ENCODE data around the gene CHP2.

DNA sequence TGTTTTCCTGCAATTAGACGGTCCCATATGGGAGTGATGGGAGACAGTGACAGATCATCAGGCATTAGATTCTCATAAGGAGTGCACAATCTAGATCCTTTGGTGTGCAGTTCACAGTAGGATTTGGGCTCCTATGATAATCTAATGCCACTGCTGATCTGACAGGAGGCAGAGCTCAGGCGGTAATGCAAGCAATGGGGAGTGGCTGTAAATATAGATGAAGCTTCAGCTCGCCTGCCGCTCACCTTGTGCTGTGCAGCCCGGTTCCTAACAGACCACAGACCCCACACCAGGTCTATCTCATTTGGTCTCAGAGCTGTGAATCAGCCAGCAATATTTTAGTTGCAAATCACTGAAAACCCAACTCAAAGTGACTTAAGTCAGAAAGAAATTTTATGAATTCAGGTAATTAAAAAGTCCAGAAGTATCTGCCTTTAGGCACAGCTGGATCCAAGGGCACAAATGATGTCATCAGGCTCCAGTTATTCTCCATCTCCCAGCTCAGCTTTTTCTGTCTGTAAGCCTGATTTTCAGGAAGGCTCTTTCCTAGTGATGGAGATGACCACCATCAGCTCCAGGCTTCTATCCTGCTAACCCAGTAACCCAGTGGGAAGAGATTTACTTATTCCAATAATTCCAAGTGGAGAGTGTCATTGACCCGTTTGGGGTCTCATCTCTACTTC is 3.3 kb downstream of the CHP2 start:
- TF ChIP-seq, protein P1, sequence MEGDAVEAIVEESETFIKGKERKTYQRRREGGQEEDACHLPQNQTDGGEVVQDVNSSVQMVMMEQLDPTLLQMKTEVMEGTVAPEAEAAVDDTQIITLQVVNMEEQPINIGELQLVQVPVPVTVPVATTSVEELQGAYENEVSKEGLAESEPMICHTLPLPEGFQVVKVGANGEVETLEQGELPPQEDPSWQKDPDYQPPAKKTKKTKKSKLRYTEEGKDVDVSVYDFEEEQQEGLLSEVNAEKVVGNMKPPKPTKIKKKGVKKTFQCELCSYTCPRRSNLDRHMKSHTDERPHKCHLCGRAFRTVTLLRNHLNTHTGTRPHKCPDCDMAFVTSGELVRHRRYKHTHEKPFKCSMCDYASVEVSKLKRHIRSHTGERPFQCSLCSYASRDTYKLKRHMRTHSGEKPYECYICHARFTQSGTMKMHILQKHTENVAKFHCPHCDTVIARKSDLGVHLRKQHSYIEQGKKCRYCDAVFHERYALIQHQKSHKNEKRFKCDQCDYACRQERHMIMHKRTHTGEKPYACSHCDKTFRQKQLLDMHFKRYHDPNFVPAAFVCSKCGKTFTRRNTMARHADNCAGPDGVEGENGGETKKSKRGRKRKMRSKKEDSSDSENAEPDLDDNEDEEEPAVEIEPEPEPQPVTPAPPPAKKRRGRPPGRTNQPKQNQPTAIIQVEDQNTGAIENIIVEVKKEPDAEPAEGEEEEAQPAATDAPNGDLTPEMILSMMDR (conservative IDR thresholded peaks at IDR 0.05; ENCODE audit: low read length): no peak
- no peak for TF ChIP-seq EZH2phosphoT487 (IDR thresholded peaks at IDR 0.05; ENCODE audit: borderline replicate concordance, low read depth, low read length)
